Thoracic aorta (tissue), 2 donors: Measurements from ENCODE around the gene SCAPER. TPM values are rescaled to one million over a fixed set of nuclear protein-coding genes. Genes with fewer than 3 reads are reported as not detected.
"Not testable (repeated sequence)": the region's sequence is repeated elsewhere in the genome, so short reads cannot be mapped to it uniquely, and the experiment has no call there.

Experiments used
- ATAC-seq: fragments of 150-250 bp; one replicate; pipeline ENCODE4 v1.8.0; 2017; ENCODE audit warnings: low read depth; ENCODE audit not compliant: insufficient number of reproducible peaks, low FRiP score
- DNase-seq: peaks from one replicate; pipeline ENCODE4 v3.0.0-alpha.2; 2020; ENCODE audit warnings: low spot score
- H3K27ac ChIP-seq, 2 donors: fragments of 200-600 bp; sonication (generic); 1 replicate in 1 of 2; 2 replicates in 1 of 2; pipeline ENCODE4 v1.5.1; 2016; ENCODE audit warnings: mild to moderate bottlenecking in 2 of 2, moderate library complexity in 2 of 2
- H3K27me3 ChIP-seq: fragments of 200-600 bp; sonication (generic); replicated peaks from 2 replicates; pipeline ENCODE4 v1.6.0; 2016; ENCODE audit warnings: mild to moderate bottlenecking; ENCODE audit not compliant: insufficient read depth
- H3K36me3 ChIP-seq: fragments of 200-600 bp; sonication (generic); one replicate; pipeline ENCODE4 v1.5.1; 2016
- H3K4me1 ChIP-seq, 2 donors: fragments of 200-600 bp; sonication (generic); 1 replicate in 1 of 2; 2 replicates in 1 of 2; pipeline versions ENCODE4 v1.5.1 to v1.6.0; 2016; ENCODE audit warnings: low read depth in 2 of 2, mild to moderate bottlenecking in 1 of 2; ENCODE audit not compliant: control insufficient read depth in 1 of 2
- H3K4me3 ChIP-seq: fragments of 200-600 bp; sonication (generic); 2 replicates; pipeline ENCODE4 v1.5.1; 2016; ENCODE audit warnings: mild to moderate bottlenecking
- H3K9me3 ChIP-seq: fragments of 200-600 bp; sonication (generic); 2 replicates; pipeline ENCODE4 v1.5.1; 2016
- total RNA-seq, 2 donors: library from RNA; depleted of rRNA; stranded (reverse); fragments of >200 nt; gene quantifications; one replicate each; pipeline versions ENCODE4 v1.1.0 to v1.2.3, GENCODE V29; 2016
- TF ChIP-seq, protein P1 (sequence below): fragments of 200-600 bp; sonication (generic); IDR thresholded peaks from one replicate; pipeline ENCODE4 v1.5.1; 2019; ENCODE audit warnings: antibody characterized with exemption

Gene SCAPER
- total RNA-seq, 2 donors from 2014 or later = 29.6 to 65.0 TPM

DNA sequence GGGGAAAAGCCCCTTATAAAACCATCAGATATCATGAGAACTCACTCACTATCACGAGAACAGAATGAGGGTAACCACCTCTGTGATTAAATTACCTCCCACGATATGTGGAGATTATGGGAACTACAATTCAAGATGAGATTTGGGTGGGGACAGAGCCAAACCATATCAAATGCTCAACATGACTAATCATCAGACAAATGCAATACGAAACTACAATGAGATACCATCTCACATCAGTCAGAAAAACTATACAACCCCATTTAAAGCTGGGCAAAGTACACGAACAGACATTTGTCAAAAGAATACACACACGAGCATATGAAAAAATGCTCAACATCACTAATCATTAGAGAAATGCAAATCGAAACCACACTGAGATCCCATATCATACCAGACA lies 67.7 kb downstream of the SCAPER start:
- Histone ChIP-seq H3K4me3 (no peak overlapping the region), H3K36me3 (no peaks in the 10 kb centered on the region), H3K9me3 (no peaks in the 10 kb centered on the region), H3K27ac (no peak overlapping the region), H3K27me3 (no peaks in the 10 kb centered on the region), H3K4me1 (peaks cover 0 to 6% of the 10 kb centered on the region in 2 donors)
- DNase-seq (no peak), ATAC-seq (no peak)
- TF ChIP-seq, protein P1, sequence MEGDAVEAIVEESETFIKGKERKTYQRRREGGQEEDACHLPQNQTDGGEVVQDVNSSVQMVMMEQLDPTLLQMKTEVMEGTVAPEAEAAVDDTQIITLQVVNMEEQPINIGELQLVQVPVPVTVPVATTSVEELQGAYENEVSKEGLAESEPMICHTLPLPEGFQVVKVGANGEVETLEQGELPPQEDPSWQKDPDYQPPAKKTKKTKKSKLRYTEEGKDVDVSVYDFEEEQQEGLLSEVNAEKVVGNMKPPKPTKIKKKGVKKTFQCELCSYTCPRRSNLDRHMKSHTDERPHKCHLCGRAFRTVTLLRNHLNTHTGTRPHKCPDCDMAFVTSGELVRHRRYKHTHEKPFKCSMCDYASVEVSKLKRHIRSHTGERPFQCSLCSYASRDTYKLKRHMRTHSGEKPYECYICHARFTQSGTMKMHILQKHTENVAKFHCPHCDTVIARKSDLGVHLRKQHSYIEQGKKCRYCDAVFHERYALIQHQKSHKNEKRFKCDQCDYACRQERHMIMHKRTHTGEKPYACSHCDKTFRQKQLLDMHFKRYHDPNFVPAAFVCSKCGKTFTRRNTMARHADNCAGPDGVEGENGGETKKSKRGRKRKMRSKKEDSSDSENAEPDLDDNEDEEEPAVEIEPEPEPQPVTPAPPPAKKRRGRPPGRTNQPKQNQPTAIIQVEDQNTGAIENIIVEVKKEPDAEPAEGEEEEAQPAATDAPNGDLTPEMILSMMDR = no peak

DNA sequence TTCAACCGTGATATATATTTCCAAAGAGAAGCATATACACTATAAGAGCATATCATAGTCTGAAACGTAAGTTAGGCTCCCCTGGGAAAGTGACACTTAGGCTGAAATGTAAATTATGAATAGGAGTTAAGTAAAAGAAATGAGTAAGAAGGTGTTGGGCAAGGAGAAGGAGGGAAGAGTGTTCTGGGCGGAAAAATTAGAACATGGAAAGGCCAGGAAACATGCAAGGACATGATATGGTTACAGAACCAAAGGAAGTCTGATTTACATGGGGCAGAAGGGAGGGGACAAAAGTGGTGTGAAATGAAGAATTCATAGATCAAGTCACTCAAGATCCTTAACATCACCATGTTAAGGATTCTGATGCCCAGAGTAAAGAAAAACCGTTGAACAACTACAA lies 75.2 kb downstream of the SCAPER start:
- ATAC-seq (no peak), DNase-seq (no peak)
- Histone ChIP-seq H3K9me3 (no peaks in the 10 kb centered on the region), H3K4me3 (no peak overlapping the region), H3K36me3 (no peaks in the 10 kb centered on the region), H3K4me1 (no peaks in the 10 kb centered on the region), H3K27me3 (no peaks in the 10 kb centered on the region), H3K27ac (no peak overlapping the region)
- TF ChIP-seq, protein P1 = no peak

DNA sequence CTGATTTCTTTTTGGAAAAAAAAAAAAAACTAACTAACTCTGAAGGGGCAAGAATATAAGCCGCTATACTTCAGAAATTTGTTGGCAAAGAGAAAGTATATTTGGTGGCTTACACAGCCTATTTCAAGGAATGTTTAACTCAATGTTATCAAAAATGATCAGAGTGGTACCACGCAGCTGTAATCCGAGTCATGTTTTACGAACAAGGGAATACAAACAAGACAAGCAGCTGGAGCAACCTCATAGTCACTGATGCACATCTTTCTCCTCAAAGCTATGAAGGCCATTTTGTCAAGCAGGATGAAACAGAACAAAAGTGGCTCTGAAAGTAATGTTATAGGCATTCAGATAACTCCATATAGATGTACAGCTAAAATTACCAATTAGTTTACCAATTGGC lies 81.2 kb downstream of the SCAPER start:
- Histone ChIP-seq H3K4me1 (no peaks in the 10 kb centered on the region), H3K27me3 (no peaks in the 10 kb centered on the region), H3K36me3 (no peaks in the 10 kb centered on the region), H3K9me3 (no peaks in the 10 kb centered on the region), H3K27ac (no peak overlapping the region), H3K4me3 (no peak overlapping the region)
- DNase-seq (no peak), ATAC-seq (no peak)
- TF ChIP-seq, protein P1 = no peak

DNA sequence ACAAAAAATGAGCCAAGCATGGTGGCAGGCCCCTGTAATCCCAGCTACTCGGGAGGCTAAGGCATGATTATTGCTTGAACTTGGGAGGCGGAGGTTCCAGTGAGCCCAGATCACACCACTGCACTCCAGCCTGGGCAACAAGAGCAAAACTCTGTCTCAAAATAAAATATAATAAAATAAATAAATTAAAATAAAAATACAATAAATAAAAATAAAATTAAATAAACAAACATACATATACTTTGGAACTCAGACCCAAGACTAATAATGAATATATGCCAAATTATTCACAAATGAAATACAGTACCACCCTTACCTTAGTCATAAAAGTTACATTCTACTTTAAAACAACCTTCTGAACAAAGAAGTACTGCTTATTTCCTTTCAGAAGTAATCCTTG lies 81.8 kb downstream of the SCAPER start:
- no peaks in the 10 kb centered on the region for H3K9me3 ChIP-seq
- no peak for ATAC-seq

DNA sequence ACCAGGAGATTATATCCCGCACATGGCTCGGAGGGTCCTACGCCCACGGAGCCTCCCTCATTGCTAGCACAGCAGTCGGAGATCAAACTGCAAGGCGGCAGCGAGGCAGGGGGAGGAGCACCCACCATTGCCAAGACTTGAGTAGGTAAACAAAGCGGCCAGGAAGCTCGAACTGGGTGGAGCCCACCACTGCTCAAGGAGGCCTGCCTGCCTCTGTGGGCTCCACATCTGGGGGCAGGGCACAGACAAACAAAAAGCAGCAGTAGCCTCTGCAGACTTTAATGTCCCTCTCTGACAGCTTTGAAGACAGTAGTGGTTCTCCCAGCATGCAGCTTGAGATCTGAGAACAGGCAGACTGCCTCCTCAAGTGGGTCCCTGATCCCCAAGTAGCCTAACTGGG lies 86.2 kb downstream of the SCAPER start:
- H3K27ac ChIP-seq, H3K4me3 ChIP-seq, DNase-seq, H3K36me3 ChIP-seq, H3K4me1 ChIP-seq, H3K27me3 ChIP-seq, H3K9me3 ChIP-seq, ATAC-seq: not testable (repeated sequence)

More for the DNA sequence above, 81.8 kb downstream of the SCAPER start:
- H3K36me3 ChIP-seq = no peaks in the 10 kb centered on the region
- no peaks in the 10 kb centered on the region for H3K4me1 ChIP-seq
- H3K27me3 ChIP-seq = no peaks in the 10 kb centered on the region
- H3K4me3 ChIP-seq = no peak overlapping the region
- DNase-seq = no peak
- TF ChIP-seq, protein P1 = no peak
- no peak overlapping the region for H3K27ac ChIP-seq

DNA sequence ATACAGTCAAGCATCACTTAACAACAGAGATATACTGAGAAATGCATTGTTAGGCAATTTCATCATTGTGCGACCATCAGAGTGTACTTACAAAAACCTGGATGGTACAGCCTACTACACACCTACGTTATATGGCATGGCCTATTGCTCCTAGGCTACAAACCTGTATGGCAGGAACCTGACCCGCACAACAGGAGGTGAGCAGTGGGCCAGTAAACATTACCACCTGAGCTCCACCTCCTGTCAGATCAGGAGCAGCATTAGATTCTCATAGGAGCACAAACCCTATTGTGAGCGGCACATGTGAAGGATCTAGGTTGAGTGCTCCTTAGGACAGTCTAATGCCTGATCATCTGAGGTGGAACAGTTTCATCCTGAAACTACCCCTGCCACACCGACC lies 89.7 kb downstream of the SCAPER start:
- no peak overlapping the region for H3K4me3 ChIP-seq
- TF ChIP-seq, protein P1 = no peak
- H3K36me3 ChIP-seq = no peaks in the 10 kb centered on the region
- H3K4me1 ChIP-seq = no peaks in the 10 kb centered on the region
- no peak for ATAC-seq
- no peak for DNase-seq
- no peak overlapping the region for H3K27ac ChIP-seq
- no peaks in the 10 kb centered on the region for H3K9me3 ChIP-seq
- no peaks in the 10 kb centered on the region for H3K27me3 ChIP-seq
